HG03139 (cell line): ENCODE measurements around the gene DDAH1.

ENCODE experiments used
- ATAC-seq: cut with Tn5 transposase; IDR thresholded peaks from one replicate; pipeline ENCODE4 v1.9.1; 2021; ENCODE audit not compliant: unreplicated experiment

Gene DDAH1

DNA sequence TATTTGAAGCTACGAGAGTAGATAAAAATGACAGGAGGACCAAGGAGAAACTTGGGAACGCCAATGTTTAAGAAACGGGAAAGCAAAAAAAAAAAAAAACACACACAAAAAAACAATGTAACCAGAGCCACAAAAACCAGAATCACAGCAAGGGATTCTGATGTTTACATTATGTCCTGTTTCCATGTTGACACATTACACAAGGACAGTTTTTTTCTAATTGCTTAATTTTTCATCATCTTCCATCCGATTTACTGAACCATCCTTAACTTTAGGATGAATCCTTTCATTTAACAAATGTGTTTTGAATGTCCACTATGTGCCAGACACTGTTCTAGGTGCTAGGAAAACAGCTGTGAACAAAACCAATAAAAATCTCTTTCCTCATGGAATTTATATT, 187.2 kb downstream of the DDAH1 start:
- ATAC-seq: no peak

DNA sequence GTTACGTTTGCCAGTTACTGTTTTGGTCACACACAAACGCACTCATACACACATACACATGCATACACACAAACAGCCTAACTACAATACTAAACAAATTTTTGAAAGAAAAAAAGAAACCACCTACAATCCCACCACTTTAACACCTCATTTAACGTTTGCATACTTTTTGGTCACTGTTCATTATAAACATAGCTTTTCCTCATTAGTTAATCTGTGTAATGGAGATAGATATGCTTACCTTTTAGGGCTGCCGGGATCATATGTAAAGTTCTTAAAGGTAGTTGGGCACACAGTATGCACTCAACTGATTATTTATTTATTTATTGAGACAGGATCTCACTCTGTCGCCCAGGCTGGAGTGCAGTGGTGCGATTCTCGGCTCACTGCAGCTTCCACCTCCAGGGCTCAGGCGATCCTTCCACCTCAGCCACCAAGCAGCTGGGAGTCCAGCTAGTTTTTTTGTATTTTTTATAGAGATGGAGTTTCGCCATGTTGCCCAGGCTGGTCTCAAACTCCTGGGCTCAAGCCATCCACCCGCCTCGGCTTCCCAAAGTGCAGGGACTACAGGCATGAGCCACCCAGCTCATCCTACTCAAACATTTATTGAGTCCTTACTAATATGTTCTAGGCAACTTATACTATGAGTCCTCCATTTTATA, 187.8 kb downstream of the DDAH1 start:
- no peak for ATAC-seq

DNA sequence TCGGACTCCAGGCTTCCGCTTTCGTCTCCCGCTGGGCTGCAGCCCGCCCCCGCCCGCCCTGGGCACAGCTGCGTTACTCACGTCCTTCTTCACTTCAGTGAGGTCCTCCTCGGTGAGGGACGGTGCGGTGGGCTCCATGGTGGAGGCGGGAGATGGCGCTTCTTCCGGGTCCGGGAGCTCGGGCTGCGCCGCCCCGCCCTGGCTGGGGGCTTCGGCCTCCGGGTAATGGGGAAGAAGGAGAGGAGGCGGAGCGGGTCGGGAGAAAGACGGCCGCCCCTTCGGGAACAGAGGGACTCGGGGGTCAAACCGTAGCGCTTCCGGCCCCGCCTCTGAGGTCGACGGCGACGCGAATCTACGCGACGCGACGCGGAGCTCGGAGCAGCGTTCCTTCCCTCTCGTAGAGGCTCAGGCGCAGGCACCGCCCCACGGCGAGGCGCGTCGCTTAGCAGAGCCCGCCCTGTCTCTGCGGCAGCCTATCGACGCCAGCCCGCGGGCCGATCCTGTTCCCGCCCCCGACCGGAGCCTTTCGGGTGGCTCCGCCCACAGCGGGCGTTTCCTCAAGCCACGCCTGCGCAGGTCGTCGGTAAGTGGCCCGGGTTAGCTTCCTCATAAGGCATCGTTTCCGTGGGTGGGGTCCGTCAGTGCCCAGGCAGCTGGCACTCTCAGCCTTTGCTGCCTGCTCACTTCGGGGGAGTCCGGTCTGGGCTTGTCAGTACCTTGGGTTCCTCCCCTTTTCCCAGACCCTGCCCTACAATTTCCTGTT, 188.6 kb downstream of the DDAH1 start, which contains the start of gene BCL10:
BCL10 (minus strand) TSS at position 418 of the 763 bp plus-strand sequence; CDS start at position 138, 280 bp downstream.
- ATAC-seq: peak; percentile 97

DNA sequence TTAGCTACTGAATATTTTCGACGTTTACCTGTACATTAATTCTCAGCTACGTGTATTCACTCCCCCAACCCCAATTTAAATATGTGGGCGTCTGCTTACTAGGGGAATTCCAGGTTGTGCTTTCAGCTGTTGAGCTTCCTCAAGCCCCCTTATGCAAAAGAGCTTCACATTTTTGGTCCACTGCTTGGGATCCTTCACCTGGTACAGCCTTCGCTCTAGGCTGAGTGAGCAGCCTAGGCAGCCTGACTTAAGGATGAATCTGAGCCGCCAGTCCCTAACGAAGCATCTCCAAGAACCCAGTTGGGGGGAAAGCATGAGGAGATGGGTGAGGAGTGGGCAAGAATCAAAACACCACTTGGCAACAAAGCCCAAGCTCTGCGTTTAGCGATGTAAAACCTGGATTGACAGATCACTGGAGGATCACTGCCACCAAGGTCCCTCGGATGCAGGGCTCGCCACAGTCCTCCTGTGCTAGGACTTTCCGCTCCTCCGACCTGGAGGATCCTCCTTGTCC, 189.2 kb downstream of the DDAH1 start:
- ATAC-seq: no peak

DNA sequence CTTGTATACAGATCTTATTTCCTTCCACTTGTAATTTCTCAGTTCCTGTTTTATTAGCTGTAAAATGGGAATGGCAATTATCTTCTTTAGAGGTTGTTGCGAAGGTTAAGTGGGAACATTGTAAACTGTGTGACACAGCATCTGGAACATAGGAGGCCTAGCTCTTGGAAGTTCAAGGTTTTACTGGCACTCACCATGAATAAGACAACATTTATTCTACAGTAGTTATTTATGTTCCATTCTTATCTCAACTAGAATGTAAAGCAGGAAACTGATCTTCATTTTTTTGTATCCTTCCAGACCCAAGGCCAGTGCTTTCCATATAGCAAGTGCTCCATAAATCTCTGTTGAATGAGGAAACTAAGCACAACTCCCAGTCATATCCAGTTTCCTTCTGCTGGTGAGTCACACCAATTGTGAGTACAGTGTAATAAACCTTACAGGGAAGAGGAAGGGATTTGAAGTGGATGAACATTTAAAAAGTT, 189.9 kb downstream of the DDAH1 start:
- no peak for ATAC-seq

DNA sequence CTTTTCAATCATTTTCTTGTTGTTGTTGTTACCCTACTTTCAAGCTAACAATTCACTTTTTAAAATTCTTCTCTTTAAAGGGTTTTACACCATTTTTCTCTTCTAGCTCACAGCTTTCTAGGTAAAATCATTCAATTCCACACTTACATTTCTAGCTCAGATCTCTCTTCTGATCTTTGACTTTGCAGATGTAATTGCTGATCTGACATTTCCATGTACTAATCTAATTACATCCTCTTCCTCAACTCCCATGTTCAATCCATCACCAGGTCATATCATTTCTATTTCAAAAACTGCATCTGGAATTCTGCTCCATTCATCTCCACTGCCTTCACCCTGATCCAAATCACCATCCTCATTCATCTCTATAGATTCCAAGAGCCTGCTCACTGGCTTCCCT, 191.6 kb downstream of the DDAH1 start:
- ATAC-seq: no peak

DNA sequence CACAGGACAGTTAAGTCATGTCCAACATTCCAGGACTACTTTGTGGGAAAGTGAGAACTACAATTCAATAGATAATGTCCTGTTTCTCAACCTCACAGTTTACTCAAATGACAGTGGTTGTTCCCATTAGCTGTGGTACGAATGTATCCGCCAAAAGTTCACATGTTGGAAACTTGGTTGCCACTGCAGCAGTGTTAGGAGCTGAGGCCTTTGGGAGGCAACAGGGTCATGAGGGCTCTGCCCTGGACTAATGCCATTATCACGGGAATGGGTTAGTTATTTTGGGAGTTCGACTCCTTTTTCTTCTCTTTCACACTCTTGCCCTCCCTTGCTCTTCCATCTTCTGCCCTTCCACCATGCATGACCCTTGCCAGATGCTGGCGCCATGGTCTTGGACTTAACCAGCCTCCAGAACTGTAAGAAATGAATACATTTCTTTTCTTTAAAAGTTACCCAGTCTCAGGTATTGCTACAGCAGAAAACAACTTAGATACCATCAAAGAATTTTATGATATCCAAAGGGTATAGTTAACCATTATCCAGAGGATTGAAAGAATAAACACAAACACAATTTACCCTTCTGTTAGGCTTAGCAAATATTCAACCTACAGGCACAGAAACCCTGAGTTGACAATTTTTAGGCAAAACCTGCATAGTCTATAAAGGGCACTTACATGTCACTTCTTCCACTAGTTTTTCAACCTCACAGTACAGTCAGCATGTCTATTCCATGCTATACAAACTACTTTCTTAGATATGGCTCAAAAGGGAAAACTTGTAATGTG, 196.0 kb downstream of the DDAH1 start:
- ATAC-seq: no peak
